ENCODE data around the gene THAP5.

THAP5 gene

DNA sequence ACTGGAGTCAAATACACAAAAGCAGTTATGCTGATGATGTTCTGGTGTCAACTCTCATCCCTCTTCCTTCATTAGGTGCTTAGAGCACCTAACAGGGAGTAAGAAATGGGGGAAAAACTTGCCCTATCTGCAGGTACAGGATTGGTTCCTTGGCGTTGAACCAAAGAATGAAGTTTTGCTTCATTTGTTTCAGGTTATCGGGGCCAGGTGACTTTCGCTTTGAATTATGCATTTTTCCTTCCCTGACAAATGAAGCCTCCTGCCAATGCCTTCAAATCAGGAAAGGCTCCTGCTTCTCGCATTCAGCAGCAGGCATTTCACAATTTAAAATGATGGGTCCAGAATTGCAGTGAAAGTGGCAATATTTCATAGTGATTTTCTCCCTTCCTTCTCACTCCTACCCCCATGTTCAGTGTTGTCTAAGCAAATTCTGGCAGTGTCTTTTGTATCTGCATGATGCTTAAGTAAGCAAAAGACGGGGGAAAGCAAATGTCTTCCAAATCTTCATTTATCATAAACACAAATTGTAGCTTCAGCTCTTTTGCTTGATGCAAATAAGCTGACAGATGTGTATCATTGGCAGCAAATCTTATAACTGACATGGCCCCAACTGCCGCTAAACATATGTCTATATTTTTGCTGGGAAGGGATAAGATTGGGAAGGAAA, 29.5 kb upstream of the THAP5 start:
- no peak overlapping the region for H3K4me3 ChIP-seq (ENCODE audit: low read depth, low read length)
- TF ChIP-seq, protein P1, sequence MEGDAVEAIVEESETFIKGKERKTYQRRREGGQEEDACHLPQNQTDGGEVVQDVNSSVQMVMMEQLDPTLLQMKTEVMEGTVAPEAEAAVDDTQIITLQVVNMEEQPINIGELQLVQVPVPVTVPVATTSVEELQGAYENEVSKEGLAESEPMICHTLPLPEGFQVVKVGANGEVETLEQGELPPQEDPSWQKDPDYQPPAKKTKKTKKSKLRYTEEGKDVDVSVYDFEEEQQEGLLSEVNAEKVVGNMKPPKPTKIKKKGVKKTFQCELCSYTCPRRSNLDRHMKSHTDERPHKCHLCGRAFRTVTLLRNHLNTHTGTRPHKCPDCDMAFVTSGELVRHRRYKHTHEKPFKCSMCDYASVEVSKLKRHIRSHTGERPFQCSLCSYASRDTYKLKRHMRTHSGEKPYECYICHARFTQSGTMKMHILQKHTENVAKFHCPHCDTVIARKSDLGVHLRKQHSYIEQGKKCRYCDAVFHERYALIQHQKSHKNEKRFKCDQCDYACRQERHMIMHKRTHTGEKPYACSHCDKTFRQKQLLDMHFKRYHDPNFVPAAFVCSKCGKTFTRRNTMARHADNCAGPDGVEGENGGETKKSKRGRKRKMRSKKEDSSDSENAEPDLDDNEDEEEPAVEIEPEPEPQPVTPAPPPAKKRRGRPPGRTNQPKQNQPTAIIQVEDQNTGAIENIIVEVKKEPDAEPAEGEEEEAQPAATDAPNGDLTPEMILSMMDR (IDR thresholded peaks at IDR 0.05; ENCODE audit: insufficient read depth, low read depth, low read length, missing control alignments) = no peak
- no peak for DNase-seq (ENCODE audit: low read depth)

DNA sequence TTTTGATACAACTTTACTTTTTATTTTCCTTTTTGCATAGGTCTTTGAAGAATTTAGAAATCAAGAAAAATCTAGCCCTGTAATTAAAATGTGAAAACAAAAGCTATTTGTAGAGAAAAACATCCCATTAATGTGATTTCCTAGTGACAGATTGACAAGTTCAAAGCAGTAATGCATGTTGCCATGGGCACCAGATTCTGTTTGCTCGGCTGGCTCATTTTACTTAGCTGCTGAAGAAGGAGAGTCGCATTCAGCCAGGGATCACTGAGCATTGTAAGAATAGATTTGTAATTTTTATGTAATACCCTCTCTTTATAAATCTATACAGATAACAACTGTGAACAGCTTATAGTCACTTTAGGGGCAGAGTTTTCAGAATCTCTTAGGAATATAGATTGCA, 28.6 kb upstream of the THAP5 start:
- no peak for DNase-seq (ENCODE audit: low read depth)
- no peak overlapping the region for H3K4me3 ChIP-seq (ENCODE audit: low read depth, low read length)

GRCh38 chr7:108596560-108596959, 27.1 kb upstream of the THAP5 start:
- H3K4me3 ChIP-seq (ENCODE audit: low read depth, low read length) = no peak overlapping the region
- no peak for DNase-seq (ENCODE audit: low read depth)
- TF ChIP-seq, protein P1 (IDR thresholded peaks at IDR 0.05; ENCODE audit: insufficient read depth, low read depth, low read length, missing control alignments) = no peak

More for the DNA sequence above, 28.6 kb upstream of the THAP5 start:
- TF ChIP-seq, protein P1 (IDR thresholded peaks at IDR 0.05; ENCODE audit: insufficient read depth, low read depth, low read length, missing control alignments) = no peak

DNA sequence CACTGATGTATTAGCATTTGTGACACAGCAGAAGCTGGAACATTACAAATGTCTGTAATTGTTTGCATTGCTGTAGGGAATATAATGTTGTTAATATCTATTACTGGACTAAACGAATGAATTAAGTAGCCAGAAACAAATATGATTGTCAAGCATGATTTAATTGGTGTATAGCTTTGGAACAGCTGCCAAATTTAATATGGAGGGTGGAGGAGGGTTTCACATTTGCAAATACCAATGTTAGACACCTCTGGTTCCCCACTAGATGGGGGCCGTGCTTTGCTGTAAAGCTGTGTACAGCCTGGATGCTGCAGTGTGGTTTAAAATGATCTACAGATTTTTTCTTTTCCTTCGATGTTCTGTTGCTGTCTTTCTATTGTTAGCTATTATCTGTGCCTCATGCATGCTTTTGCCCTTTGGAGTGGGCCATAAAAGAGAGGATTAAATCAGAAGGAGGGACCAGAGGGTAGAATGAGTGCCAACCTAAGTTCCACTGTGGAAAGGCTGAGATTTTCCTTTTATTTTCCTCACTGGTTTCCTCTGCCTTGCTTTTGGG, 23.2 kb upstream of the THAP5 start:
- no peak overlapping the region for H3K4me3 ChIP-seq (ENCODE audit: low read depth, low read length)
- DNase-seq (ENCODE audit: low read depth) = no peak
- TF ChIP-seq, protein P1 (IDR thresholded peaks at IDR 0.05; ENCODE audit: insufficient read depth, low read depth, low read length, missing control alignments) = peak; percentile 14

DNA sequence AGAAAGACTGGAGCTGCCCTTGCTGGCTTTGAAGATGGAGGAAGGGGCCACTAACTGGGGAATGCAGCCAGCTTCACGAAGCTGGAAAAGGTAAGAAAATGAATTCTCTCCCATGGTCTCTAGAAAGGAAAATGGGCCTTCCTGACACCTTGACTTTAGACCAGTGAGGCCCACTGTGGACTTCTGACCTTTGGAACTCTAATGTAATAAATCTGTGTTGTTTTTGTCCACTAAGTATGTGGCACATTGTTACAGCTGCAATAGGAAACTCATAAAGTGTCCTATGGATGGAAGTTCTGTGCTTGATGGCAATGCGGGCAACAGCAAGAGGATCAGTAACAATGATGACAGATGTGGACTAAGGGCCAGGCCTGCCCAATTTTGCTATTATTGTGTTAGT, 21.1 kb upstream of the THAP5 start:
- no peak overlapping the region for H3K4me3 ChIP-seq (ENCODE audit: low read depth, low read length)
- DNase-seq (ENCODE audit: low read depth) = no peak
- TF ChIP-seq, protein P1 (IDR thresholded peaks at IDR 0.05; ENCODE audit: insufficient read depth, low read depth, low read length, missing control alignments) = no peak

DNA sequence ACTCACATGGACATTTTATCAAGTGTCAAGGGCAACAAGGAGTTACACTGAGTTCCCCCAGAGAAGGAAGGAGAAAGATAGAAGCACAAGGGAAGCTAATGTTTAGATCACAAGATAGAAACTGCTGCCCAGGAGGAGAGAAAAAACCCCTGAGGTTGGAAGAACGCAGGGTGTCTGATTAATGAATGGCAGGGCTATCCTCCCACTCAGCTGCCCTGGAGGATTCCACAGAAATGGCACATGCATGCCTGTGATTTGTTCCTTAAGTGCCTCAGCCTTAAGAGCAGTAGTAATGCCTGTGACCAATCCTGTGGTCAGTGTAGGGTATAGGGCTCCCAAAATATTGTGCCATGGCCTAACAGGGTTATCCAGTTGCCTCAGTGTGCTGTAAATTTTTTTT, 20.4 kb upstream of the THAP5 start:
- TF ChIP-seq, protein P1 (IDR thresholded peaks at IDR 0.05; ENCODE audit: insufficient read depth, low read depth, low read length, missing control alignments) = no peak
- no peak for DNase-seq (ENCODE audit: low read depth)

DNA sequence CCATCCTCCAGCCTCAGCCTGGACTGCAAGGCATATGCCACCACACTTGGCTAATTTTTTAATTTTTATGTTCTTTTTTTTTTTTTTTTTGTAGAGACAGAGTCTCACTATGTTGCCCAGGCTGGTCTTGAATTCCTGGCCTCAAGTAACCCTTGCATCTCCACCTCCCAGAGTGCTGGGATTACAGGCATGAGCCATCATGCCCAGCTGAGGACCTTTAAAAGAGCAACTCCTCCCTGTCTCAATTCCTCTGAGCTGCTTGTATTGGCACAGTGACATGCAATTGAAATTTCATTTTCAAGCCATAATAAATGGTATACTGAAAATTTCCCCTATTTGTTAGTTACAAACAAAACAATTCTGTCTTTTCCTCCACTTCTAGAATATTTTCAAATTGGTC, 19.7 kb upstream of the THAP5 start:
- no peak overlapping the region for H3K4me3 ChIP-seq (ENCODE audit: low read depth, low read length)
- TF ChIP-seq, protein P1 (IDR thresholded peaks at IDR 0.05; ENCODE audit: insufficient read depth, low read depth, low read length, missing control alignments) = no peak
- DNase-seq (ENCODE audit: low read depth) = no peak

More for the DNA sequence above, 20.4 kb upstream of the THAP5 start:
- H3K4me3 ChIP-seq (ENCODE audit: low read depth, low read length) = no peak overlapping the region
